ENCODE measurements around the gene CAMSAP3.

DNA sequence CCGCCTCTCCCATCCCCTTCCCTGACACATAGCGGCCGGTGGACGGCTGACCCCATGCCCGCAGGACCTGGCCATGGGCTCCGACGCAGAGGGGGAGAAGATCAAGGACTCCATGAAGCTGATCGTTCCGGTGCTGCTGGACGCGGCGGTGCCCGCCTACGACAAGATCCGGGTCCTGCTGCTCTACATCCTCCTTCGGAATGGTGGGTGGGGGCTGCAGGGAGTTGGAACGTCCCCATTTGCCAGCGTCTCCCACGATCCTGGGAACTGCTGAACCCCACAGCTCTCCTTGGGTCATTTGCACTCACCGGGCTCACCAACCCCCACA, 48.9 kb downstream of the CAMSAP3 start:
- no peak for TF ChIP-seq POLR2A (IDR thresholded peaks at IDR 0.05)
- TF ChIP-seq, protein P1, sequence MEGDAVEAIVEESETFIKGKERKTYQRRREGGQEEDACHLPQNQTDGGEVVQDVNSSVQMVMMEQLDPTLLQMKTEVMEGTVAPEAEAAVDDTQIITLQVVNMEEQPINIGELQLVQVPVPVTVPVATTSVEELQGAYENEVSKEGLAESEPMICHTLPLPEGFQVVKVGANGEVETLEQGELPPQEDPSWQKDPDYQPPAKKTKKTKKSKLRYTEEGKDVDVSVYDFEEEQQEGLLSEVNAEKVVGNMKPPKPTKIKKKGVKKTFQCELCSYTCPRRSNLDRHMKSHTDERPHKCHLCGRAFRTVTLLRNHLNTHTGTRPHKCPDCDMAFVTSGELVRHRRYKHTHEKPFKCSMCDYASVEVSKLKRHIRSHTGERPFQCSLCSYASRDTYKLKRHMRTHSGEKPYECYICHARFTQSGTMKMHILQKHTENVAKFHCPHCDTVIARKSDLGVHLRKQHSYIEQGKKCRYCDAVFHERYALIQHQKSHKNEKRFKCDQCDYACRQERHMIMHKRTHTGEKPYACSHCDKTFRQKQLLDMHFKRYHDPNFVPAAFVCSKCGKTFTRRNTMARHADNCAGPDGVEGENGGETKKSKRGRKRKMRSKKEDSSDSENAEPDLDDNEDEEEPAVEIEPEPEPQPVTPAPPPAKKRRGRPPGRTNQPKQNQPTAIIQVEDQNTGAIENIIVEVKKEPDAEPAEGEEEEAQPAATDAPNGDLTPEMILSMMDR (IDR thresholded peaks at IDR 0.05) = no peak

Measured in adrenal gland (tissue), 5 donors.